ENCODE data around the gene PCBD1.

DNA sequence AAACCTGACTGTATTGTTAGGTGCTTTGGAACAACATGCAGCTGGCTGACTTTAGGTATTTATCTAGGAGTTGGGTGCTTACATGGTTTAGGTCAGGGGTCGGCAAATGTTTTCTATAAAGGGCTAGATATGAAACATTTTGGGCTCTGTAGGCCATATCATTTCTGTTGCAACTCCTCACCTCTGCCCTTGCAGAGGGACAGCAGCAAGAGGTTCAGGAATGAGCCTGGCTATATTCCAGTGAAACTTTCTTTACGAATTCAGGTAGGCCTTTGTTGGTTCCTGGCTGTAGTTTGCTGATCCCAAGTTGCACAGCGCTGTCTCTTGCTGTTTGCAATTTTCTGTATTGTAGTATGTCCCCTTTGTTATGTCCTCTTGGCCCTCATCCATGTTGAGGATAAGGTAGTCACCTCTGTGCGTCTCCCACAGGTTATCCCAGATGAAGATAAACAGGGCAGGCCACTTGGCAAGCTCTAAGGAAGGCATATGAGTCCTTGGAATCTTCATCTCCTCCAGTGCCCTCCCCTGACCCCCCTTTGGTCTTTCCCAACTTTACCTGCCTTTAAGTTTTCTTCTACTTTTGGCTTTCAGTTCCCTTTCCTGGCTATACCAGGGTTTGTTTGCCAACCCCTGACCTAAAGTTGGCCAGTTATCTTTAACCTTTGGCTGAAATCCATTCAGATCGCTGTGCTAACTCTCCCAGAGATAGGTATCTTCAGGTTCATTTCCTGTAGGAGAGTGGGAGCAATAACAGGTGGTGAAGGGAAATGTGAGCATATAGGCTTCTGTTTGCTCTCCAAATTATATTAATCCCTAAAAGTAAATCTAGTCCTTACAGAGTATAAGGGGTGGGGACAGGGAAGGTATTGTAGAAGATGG lies 36.5 kb downstream of the PCBD1 start:
- TF ChIP-seq, protein P1, sequence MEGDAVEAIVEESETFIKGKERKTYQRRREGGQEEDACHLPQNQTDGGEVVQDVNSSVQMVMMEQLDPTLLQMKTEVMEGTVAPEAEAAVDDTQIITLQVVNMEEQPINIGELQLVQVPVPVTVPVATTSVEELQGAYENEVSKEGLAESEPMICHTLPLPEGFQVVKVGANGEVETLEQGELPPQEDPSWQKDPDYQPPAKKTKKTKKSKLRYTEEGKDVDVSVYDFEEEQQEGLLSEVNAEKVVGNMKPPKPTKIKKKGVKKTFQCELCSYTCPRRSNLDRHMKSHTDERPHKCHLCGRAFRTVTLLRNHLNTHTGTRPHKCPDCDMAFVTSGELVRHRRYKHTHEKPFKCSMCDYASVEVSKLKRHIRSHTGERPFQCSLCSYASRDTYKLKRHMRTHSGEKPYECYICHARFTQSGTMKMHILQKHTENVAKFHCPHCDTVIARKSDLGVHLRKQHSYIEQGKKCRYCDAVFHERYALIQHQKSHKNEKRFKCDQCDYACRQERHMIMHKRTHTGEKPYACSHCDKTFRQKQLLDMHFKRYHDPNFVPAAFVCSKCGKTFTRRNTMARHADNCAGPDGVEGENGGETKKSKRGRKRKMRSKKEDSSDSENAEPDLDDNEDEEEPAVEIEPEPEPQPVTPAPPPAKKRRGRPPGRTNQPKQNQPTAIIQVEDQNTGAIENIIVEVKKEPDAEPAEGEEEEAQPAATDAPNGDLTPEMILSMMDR (conservative IDR thresholded peaks at IDR 0.05 in 1 of 2, IDR thresholded peaks at IDR 0.05 in 1 of 2; ENCODE audit: extremely low read depth in 1 of 2, insufficient read depth in 1 of 2, low read depth in 1 of 2, low read length in 2 of 2) = no peak
- TF ChIP-seq EZH2 (IDR thresholded peaks at IDR 0.05; ENCODE audit: borderline replicate concordance, low read length) = no peak
